GM21717 (cell line): Measurements from ENCODE around the gene WSB1.
A peak's percentile ranks its signal among the peaks of the same experiment; 100 is the strongest.

Experiments used
- ATAC-seq: cut with Tn5 transposase; IDR thresholded peaks from one replicate; pipeline ENCODE4 v1.9.1; 2021; ENCODE audit warnings: mild to moderate bottlenecking, moderate library complexity; ENCODE audit not compliant: unreplicated experiment

Gene WSB1

DNA sequence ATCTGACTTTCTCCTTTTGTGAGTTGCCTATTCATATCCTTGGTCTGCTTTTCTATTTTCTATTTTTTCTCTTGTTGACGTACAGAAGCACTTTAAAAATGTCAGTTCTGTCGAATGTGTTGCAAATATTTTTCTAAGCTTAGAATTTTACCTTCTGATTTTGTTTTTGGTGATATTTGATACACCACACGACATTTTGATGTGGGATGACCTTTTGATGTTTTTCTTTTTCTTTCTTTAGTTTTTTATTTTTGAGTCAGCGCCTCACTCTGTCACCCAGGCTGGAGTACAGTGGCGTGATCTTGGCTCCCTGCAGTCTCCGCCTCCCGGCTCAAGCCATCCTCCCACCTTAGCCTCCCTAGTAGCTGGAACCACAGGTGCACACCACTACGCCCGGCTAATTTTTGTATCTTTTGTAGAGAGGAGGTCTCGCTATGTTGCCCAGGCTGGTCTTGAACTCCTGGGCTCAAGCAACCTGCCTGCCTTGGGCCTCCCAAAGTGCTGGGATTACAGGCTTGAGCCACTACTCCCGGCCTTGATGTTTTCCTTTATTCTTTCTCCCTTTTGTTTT, 39.6 kb downstream of the WSB1 start:
- ATAC-seq: no peak

DNA sequence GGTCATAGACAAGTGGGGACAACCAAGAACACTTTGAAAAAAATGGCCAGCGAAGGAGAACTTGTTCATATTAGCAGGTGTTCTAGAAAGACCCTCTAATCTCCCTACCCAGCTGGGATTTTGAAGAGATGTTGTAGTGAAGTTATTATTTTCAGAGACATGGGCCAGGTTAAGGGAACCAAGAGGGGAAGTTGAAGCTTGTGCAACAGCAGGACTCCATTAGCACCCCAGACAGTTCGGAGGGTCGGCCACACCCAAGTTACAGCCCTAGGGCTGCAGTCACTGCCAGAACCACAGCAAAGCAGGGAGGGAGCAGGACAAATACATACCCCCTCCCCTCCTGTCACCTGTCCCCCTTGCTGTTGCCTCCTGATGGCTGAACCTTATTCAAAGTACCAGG, 42.3 kb downstream of the WSB1 start:
- ATAC-seq: no peak

DNA sequence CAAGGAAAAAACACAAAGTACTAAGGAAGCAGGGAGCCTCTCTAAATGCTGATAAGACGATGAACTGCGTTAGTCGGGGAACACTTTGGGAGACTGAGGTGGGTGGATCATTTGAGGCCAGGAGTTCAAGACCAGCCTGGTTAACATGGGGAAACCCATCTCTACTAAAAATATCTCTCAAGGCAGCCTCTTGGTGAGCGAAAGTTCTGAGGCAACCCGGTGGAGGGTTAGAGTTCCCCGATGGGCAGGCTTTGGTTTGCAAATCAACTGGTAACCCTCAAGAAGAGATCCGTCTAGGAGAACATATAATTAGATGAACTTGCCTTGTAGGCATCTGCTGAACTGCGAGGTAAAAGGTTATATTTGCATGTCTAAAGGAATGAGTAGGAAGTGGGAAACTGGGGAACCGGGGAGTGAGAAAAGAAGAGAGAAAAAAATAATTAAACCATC, 44.6 kb downstream of the WSB1 start:
- ATAC-seq: peak; percentile 56

DNA sequence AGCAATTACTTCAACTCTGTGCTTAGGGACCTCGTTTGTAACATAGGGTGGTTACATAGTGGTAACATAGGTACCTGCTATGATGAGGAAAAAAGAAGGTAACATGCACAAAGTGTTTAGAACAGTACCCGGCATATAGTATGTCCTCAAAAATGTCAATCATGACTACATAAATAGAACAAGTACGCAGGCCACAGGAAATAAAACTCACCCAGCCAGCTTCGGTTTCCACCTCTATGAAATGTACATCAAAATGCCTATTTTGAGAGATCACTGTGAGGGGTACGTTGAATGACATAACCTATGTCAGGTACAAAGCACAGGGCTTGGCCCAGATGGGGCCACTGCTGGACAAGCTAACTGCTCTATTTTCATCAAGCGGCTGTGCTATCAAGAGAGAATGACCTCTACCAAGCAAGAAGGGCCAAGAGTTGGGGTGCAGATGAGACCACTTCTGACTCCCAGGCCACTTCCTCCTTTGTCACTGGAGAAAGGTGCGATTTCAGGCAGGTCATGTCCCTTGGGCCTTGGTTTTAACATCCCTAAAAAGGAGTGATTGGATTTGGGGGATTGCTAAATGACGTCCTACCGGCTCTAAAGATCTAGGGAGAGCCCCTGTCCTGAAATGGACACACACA, 45.4 kb downstream of the WSB1 start:
- ATAC-seq: peak; percentile 42

GRCh38 chr17:27339836-27340550, 46.1 kb downstream of the WSB1 start:
- no peak for ATAC-seq

DNA sequence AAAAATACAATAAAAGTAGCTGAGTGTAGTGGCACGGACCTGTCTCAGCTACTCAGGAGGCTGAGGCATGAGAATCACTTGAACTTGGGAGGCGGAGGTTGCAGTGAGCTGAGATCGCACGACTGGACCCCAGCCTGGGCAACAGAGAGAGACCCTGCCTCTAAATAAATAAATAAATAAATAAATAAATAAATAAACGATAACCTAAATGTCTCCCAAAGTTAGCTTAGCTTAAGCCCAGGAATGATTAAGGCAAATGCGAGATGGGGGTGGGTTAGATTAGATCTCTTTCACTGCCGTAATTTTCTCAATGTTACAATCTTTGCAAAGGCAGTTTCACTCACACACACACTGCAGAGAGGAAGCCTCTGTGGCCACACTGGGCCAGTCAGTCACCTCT, 46.7 kb downstream of the WSB1 start:
- no peak for ATAC-seq

GRCh38 chr17:27341041-27341471, 47.1 kb downstream of the WSB1 start:
- ATAC-seq: no peak

DNA sequence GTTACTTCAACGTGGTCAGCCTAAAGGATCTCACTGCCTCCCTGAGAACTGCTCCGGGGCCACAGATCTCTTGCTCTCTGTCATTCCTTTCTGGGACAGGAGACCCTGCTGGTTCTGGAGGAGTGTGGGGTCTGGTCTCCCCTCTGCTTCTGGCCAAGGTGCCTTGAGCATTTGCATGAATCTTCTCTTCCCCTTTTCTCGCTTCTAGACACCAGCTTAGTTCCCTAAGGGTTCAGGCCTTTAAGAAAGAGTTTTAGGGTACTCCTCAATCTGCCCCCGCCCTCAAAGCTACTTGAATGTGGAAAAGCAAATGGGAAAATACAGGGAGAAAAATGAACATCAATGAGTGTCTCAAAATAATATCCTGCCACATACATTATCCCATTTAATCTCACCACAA, 48.1 kb downstream of the WSB1 start:
- no peak for ATAC-seq

DNA sequence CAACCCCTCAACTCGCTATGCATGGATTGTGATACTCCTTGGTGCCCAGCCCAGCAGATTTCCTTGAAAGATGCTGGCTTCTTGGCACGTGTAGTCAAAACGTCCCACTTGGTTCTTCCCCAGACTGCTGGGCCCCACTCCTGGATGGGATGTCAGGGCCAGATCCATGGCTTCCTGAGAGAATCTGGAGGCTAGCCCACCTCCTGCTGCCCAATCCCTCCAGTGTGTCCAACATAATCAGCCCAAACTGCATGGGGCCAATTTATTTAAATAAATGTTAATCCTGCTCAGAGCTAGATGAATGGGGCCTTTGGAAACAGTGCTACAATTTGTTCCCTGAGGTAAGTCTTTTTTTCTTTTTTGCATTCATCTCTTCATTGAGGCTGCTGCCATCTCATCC, 49.4 kb downstream of the WSB1 start:
- ATAC-seq: no peak

DNA sequence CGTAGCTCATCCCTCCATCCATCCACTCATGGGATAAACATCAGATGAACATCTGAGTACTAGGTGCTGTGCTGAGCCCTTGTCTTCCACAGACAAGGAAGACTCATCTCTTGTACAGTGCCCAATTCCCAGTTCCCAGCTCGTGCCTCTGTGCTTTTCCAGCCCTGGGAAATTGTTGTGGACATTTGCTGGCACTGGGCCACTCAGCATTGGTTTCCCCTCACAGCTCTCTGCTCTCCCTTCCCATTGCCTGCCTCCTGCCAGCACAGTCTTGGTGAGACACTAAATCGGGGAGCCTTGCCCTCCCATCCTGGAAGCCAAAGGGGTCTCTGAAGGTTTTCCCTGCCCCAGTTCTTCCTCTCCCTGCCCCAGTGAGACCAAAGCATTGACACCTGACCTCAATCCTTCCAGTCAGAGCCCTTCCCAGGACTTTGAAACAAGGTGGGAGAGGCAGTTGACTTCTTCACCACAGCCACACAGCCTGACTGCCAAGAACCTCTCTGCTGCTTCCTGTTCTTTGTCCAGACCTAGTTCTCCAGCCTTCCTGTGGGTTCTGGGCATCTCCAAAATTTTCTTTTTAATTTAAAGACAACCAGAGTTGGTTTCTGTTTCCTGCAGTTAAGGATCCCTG, 50.2 kb downstream of the WSB1 start:
- no peak for ATAC-seq

DNA sequence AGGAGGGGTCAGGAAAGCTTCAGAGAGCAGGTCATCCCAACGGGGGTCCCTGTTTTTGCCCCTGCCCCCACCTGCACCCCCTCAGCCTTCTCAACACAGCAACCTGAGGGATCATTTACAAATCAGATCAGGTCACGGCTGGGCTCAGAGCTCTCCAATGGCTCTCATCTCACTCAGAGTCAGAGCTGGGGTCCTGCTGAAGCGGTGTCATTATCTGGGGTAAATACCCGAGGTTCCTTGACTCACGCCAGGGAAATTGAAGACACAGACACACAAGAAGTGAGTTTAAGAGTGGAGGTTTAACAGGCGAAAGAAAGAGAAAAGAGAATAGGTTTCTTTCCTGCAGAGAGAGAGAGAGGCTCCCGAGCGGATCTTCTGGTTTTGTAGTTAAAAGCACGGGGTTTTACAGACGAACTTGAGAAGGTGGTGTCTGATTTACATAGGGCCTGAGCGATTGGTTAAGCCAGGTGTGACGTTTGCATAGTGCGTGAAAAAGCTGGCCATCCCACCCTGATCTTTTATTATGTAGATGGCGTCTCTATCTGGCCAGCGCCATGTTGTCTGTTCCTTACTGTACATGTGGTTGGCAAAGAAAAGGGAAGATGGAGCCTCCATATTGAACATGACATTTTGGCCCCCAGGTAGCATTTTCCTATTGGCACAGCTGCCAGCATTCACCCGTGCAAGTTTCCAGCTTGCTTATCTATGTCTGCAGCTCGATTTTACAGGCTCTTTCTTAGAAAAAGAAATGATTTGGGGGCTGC, 51.4 kb downstream of the WSB1 start:
- no peak for ATAC-seq

DNA sequence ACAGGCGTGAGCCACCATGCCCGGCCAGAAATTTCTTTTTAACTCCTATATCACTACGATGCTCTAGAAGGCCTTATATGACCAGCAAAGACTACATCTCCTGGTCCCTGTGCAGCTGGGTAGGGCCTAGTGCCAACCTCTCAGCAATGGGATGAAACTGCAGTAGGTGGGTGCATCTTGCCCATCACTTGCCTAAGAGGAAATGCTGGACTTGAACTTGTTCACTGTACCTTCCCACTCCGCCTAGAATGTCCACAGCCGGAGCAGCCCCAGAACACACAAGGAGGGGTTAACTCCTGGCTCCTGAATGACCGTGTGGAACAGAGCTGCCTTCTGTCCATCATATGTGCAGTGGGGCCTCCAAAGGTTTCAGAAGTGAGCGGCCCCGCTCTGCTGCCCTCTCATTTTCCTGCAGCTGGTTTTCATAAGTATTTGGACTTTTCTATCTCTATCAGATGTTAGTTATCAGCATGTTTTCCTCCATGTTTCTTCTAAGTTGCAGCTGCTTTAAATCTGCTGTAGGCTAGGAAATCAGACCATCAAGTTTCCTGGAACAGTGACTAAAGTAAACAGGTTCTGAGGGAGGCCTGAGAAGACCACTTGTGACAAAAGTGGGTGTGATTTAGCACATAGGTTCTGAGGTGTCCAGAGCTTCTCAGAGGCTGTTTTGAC, 52.5 kb downstream of the WSB1 start:
- ATAC-seq: no peak

DNA sequence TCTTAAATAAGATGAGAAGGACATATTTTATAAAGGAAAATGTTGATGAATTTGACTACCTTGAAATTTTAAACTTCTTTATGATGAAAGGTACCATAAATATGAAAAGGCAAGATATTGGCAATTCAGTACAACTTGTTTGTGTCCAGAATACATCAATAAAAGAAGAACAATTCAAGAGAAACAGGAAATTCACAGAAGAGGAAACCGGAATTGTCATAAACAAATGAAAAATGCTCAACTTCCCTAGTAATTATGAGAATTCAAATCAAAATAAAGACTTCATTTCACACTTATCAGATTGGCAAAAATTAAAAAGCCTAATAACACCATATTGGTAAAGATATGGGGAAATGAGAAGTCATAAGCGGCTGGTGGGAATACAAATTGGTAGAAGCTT, 54.3 kb downstream of the WSB1 start:
- ATAC-seq: no peak

DNA sequence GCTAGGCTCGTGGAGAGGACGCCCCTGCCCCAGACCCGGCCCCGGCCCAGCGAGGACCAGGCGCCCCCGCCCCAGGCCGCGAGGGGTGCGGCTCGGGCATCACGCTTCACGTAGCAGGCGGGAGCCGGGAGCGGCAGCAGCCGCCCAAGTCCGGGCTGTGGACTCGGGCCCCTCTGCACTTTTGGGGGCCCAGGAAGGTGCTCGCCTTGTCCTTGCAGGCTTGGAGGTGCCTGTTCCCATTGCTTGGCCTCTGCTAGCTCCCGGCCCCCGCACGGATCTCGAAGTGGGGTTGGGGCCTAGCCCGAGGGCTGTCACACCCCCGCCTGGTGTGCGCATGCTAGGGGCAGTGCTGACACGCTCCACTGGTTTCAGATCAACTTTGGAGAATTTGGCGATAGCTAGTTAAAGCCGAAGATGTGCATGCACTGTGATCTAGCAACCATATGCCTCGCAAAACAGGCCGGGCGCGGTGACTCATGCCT, 55.7 kb downstream of the WSB1 start:
- ATAC-seq: no peak

- no peak for ATAC-seq
These were observed 57.8 kb downstream of the WSB1 start for GRCh38 chr17:27351759-27352158.

- ATAC-seq: no peak
These were observed 58.6 kb downstream of the WSB1 start for GRCh38 chr17:27352448-27353032.

DNA sequence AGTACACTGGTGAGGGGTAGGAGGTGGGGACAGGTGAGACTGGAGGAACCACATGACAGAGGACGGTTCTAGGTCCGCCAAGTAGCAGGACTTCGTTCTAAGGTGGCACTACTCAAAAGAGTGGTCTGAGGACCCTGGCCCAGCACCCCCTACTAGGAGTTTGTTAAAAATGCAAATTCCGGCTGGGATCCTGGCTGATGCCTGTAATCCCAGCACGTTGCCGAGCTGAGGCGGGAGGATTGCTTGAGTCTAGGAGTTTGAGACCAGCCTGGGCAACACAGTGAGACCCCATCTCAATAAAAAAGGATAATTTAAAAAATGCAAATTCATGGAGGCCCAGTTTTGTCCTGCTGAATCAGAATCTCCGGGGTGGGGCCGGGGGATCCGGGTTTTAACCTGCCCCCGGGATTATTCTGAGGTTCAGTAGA, 59.1 kb downstream of the WSB1 start:
- ATAC-seq: no peak

DNA sequence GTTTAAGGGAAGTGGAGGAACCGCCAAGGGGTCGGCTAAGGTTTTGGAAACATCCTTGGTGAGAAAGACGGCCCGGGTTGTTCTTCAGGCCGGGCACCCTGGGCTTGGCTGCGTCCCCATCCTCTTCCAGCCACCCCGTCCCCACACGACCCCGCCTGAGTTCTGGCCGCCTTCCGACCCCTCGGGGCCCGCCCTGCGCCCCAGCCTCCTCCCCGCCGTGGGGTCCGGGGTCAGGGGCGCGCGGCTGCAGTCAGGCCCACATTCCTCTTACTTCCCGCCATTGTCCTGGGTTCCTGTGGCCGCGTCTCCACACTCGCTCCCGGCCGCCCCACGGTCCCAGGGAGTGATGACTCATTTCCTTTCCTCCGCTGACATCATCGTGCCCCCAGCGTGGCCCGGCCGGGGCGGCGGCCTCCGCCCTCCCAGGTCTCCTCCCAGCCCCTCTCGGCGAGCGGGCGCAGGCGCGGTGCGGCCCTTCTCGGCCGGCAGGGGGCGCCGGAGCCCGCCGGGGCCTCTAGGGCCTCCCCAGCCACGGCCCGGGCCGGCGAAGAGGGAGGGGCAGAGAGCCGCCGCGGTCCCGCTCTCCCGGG, 59.6 kb downstream of the WSB1 start:
- peak; percentile 79 for ATAC-seq

DNA sequence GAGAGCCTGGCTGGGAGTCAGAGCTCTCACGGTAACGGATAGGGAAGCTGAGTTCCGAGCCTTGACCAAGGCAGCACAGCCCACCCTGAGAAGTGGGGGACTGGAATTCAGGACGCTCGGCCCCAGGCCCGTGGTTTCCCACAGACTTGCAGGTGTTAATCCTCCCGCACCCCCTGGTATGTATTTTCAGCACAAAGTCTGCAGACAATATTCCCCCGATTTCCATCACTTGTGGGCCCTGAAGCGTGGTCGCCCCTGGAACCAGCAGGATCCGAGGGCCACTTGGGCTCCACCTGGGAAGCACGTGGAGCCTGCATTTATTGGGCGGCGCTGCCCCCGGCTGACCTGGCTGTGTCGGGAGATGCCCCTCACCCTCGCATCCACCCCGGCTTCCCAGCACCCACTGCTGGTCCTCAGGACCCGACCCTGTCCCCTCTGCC, 60.2 kb downstream of the WSB1 start:
- no peak for ATAC-seq
